Activated CD8-positive, alpha-beta memory T cell treated with anti-CD3 and anti-CD28 coated beads for 24 hours (primary cell): Measurements from ENCODE around the gene CDH23.

Source experiments
- DNase-seq: peaks from one replicate; pipeline ENCODE4 v3.0.0-alpha.2; 2020

The CDH23 gene

DNA sequence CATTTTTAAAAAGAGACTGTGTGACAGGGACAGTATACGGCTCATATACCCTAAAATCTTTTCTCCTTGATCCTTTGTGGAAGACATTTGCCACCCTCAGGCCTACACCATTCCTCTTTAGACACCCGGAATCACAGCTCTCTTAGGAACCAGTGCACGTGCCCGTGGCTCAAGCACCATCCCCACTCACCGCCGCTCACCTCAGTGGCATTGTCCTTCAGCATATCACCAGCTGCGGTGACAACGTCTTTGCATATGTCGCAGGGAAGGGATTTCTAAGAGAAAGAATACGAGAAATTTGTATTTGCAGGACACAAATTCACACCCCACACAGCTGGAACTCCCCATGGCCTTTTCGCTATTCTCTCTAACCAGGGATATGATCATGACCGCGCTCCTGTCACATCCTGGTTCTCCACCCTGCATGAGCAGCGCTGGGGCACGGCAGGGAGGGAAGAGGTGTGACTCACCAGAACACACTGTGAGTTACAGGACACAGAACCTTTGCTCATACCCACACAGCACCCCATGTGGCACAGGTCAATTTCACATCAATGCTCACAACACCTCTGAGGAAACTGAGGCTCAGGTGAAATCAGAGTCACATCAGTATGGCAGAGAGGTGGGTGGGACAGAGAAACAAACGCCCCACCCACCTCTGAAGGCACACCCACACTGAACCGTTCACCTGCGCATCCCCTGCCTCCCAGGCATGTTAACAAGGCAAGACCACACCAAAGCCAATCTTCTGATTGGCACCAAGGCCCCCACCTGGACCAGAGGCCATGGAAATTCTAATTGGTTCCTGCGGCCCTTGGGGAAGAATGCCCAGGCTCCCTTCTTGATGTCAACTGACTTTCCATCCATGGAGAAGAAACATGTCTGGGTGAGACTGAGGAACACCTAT is 435.2 kb downstream of the CDH23 start:
- no peak for DNase-seq

DNA sequence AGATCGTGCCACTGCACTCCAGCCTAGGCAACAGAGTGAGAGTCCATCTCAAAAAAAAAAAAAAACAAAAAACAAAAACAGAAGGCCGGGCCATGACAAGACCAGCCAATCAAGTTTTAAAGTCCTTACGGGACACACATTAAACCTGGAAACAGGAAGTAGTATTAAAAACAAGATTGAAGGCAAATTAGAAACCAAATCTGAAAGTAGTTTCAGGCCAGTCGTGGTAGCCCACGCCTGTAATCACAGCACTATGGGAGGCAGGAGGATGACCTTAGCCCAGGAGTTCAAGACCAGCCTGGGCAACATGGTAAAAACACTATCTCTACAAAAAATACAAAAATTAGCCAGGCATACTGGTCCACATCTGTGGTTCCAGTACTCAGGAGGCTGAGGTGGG is 436.2 kb downstream of the CDH23 start:
- no peak for DNase-seq

DNA sequence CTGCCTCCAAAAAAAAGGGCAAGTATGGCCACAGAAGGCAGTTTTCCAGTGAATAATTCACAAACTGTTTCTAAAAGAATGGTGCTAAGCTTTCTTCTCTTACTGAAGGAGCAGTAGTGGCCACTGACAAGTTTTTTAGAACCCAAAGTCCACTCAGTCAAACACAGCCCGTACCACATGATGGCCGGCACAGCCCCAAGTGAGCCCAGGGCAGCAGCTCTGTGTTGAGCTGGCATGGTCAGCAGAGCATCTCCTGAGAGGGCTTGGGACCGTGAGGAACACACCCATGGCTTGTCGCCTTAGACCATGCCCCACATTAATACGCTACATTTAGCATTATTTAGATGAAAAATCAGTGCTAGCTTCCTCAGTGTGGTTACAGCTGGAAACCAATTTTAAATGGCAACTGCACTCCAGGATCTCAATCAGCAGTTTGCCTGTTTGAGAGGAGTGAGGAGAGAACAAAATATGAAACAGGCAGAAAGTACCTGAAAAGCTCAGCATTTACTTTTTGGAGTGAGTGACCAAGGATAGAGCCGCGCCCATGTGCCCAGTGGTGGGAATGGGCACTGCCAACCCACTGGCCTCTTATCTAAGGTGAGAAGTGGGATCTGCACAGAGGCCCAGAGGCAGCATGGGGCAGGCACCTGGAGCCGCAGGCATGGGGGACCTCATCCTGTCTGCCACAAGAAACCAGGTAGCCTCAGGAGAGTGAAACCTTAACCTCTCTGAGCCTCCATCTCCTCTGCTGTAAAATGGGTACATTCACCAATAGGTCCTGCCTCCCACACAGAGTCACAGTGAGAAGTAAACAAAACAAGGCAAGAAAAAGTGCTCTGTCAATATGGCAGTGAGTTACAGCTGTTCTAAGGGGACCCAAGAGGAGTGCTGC is 437.0 kb downstream of the CDH23 start:
- DNase-seq, result no peak

DNA sequence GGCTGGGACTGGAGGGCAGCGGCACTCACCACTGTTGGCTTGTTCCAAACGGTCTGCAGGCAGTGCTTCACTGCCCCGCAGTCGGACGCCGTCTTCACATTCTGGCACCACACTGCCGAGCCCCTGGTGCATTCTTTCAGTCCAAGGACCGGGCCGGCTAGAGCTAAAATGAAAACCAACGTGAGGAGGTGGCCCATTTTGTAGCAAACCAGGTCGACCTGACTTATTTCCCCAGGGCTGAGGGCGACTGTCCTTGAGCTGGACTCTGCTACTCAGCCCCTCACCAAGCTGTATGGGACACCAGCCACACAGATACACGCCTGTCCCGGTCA is 437.6 kb downstream of the CDH23 start:
- DNase-seq, result no peak

DNA sequence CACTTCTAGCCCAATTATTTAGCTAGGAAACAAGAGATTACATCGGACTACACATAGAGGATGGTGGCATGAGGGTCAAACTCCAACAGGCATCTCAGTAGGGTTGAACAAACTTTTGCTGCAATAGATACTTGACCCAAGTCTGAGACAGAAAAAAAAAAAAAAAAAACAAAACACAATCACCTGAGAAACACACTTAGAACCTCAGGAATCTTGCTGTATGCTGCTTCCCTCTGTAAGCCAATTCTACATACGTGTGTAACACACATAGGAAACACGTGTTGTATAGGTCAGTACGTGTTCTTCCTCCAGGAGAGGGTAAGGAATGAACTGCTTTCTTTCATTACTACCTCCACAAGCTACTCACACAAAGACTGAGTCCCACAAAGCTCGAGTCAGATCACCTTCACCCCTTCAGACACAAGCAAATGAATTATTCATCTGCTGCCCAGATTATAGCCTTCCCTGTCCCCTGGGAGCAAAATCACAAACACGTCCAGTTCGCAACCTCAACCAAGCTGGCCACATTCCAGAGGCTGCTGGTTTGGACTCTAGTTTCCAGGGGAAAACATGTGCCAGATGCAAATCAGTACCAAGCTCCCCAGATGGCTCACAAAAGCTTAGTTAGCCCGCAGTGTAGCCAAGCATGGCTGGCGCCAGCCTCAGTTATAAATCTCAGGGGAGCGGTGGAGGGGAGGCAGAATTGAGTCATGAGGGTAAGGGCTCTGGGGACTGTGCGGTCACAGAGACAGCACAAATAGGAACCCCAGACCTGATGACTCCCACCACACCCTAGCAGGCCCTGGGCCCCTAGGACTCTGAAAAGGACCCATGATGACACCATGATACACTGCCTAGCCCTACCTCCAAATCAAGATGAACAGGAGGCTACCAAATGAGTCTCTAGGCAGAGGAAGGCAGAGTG is 439.2 kb downstream of the CDH23 start:
- no peak for DNase-seq

DNA sequence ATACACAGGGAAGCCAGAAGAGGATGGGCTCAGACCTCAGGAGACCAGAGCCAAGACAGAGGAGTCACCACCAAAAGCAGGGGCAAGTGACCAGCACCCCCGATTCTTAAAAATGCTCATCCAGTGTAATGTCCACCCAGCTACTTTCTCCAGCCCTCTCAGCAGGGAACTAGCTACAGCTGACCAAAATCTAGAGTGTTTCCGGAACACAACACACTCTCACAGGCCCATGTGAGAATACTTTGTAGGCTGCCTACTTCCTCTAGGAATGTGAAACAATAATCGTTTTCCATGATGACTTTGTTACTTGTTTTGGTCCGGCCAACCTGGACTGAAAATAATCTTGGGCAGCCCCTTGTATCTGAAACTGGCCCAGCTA is 439.9 kb downstream of the CDH23 start:
- no peak for DNase-seq

DNA sequence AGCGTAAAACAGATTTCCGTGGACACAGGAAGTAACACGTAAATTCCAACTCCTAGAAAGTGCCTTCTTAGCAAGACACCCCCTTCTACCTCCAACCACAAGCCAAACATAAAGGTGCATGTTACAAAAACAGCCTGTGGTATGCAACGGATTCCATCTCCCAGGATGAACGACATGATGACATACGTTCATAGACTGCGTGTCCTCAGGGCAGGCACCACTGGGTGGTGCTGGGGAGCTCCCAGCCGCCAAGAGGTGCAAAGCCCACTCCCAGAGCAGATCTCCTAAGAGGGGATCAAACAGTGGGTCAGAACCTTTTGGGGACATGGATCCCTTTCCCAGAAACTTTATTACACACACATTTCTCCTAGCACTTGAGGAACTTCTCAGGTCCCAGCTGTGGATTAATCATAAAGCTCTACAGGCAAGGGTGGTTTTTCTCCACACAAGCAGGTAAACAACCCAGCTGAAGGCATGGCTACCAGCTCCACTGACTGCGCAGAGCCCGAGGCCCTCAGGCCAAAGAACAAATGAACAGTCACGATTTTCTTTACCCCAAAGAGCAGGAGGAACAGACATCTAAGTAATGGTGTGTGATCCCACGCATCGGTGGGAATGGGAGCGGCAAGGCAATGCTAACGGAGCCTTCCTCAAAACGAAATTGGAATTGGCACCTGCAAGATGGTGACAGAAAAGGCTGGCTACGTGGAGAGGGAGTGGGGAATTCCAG is 440.5 kb downstream of the CDH23 start:
- no peak for DNase-seq

DNA sequence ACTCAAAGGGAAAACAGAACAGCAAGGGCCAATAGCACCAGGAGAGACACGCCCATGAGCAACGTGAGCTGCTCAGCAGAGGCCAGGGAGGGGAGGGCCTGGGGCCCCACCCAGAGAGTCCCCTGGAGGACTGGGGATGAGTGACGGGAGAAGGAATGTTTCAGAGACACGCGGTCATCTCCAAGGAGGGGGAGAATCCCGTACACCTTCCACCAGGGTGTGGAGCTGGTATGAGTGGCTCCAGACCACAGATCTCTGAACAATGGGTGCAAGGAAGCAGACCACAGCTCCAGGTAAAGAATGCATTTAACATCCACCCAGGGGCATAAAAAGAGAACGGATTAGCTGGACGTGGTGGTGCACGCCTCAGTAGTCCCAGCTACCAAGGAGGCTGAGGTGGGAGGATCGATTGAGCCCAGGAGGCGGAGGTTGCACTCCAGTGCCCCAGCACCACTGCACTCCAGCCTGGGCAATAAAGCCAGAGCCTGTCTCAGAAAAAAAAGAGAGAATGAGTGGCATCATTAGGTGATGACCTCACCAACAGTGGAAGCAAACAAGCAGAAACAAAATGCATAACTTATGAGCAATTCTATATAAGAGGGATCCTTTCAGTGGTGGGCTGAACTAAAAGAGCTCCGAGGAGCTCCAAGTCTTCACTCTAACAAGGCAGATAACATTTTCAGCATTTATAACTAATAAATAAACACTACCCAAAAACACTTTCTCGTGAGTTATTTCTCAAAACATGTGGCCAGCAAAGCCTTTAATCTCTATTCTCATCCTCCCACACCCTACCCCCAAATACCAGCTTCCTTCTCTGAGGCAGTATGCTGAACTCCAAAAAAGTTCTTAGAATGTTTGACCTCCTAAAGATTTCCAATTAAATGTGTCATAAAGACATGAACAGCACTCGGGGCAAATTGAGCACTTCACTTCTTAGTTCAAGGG is 441.8 kb downstream of the CDH23 start:
- DNase-seq, result no peak

DNA sequence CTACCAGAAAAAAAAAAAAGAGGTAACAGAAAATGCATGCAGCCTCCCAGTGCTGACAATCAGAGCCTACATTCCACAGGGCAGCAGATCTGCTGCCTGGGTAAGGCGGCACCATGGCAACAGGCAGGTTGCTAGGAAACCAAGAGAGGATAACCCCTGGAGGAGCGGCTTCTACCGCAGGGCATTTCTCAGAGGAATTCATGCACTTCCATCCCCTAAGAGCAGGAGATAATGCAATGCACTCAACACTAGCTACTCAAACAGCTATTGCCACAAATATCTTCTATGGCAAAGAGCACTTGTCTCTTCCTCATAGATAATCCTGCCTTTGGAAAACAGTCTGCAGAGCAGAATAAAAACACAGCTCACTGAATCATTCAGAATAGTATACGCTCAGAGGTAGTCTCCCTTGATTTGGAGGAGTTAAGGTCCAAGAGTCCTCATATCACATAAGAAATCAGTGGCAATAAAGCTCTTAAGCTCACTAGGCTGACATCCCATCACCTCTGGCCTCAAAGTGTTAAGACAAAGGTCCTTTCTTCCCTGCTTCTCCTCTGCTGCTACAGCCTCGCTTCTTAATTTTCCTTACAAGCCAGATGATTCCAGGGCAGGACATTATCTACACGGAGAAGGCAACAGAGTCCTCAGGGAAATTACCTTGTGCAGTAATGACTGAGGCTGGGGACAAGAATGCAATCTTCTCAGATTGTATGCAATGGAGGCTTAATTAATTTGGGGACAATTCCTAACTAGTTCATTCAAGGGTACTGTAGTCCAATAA is 443.6 kb downstream of the CDH23 start:
- DNase-seq, result no peak

DNA sequence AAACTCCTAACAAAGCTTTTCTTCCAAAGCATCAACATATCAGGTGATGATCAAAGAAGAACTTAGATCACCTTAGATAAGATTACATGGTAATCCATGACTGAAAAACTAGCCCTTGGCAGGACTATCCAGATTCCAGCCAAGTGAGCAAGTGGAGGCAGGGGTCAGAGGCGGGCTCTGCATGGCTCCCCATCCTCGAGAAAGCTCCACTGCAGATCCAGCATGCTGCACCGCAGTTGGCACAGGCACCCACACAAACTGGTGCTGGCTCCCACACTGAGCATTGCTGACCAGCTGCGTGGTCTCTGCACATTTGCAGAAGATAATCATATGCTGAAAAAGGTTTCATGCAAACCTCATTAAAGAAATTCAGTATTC is 444.2 kb downstream of the CDH23 start:
- DNase-seq, result no peak

DNA sequence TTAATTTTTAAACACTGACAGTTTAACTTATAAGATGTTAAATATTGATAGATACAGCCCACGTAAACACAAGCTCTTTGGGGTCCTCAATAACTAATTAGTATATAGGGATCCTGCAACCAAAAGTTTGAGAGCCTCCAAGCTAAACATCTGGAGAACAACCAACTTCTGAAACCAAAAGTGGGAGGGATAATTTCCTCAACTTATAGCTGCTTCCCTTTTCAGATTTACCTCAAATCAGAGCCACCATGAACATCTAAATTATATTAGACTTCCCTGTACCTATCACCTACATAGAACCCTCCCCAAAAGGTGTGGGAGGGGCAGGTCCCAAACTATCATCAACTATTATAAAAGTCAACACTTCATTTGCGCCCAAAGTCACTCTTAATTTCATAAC is 445.7 kb downstream of the CDH23 start:
- no peak for DNase-seq

DNA sequence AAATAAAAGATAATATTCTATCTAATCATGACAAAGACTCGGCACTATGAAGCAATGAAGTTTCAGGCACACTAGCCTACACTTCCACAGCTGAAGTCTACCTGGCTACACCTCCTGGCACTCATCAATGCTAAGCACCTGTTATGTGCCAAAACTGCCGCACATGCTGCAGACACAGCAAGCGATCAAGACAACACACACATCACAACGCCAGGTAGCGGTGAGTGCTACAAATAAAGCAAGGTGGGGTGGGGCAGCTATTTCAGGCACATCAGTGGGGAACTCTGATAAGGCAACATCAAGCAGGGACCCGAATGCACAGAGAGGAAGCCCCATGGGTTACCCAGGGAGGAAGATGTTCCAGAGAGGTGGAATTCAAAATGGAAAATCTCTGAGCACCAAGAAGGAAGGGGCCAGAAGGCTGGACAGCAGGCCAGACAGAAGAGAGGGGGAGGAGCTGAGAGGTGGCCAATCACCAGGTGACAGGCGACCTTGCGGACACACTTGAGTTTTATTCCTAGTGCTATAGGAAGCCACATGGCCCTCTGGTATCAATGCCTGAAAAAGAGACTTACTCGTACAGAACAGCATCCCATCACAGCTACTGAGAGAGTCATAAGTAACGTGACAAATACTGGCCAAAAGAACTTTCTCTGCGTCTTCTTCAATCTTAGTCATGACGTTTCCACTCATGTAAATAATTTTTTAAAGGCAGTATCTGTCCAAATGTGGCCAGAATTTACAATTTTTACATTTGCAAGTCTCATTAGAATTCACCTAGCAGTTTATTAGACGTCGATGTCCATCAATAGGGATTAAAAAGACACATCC is 446.4 kb downstream of the CDH23 start:
- no peak for DNase-seq

DNA sequence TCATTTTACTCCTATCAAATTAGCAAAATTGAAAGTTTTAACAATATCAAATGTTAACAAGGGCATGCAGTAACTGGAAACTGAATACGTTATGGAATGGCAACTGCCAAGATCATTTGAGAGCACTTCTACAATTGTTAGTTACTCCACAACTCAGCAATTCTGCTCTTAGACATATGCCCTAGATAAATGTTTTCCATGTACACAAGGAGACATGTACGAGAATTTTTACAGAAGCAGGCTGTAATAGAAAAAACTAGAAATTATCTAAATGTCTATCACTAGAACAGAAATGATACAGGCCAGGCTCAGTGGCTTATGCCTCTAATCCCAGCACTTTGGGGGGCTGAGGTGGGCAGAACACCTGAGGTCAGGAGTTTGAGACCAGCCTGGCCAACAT is 447.4 kb downstream of the CDH23 start:
- no peak for DNase-seq

DNA sequence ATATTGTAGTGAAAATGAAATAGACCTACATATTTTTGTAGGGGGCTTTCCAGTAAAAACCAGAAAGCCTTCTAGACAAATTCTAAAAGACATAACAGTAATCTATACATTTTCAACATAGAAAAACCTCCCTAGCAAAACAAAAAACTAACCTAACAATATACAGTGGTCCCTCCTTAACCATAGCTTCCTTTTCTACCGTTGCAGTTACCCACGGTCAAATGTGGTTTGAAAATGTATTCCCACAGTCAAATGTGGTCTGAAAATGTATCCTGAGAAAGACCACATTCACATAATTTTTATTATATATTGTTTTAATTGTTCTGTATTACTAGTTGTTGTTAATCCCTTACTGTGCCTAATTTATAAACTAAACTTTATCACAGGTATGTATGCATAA is 448.0 kb downstream of the CDH23 start:
- DNase-seq, result no peak

DNA sequence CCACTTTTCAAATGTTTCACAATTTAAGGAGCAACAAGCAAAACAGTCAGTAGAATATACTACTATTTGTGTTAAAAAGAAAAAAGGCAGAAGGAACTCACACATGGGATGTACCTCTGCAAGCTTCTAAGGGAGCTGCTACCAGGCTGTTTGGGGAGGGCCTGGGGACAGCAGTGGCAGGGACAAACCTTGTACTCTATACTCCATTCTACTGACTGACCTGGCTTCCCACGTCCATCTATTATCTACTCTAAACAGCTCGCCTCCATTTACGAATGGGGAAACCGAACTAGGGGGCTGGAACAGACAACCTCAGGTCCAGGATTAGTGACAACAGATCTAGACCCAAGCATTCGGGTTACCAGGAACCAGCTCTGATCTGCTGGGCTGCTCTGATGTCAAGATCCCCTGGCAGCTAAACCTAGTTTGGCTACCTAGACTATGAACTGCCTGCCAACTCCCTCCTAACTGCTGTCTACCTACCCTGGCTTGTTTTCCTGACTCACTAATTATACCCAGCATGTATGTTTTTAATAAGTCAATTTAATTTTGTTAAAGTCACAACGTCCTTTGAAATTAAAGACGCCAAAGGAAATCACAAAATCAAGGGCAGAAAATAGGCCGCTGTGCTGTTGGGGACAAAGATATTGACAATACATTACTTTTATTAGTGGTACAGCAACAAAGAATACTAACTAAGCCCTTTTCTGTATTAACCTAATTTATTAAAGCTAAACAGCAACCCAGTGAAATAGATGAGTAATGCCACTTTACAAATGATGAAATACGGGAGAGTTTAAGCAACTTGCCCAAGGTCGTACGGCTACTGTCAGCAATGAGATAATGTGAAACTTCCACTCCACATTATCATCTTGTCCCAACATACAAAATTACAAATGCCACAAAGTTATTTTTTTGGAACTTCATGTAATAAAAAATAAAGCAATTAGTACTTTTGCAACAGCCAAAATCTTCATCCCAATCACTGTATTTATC is 449.0 kb downstream of the CDH23 start:
- no peak for DNase-seq

DNA sequence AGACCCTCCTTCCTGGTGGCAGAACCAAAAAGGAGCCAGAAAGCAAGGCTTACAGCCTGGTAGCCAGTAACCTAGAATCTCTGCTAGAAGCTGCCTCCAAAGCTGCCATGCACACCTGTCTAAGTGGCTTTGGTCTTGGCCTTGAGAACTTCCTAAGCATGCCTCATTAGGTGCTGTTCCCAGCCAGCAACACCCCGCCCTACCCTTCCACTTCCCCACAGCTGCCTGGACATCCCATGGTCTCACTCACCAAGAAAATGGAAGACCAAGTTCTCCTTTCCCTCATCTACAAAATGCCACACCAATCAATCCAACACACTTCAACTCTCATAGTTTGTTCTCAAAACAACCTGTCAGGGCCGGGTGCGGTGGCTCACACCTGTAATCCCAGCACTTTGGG is 450.1 kb downstream of the CDH23 start:
- no peak for DNase-seq

DNA sequence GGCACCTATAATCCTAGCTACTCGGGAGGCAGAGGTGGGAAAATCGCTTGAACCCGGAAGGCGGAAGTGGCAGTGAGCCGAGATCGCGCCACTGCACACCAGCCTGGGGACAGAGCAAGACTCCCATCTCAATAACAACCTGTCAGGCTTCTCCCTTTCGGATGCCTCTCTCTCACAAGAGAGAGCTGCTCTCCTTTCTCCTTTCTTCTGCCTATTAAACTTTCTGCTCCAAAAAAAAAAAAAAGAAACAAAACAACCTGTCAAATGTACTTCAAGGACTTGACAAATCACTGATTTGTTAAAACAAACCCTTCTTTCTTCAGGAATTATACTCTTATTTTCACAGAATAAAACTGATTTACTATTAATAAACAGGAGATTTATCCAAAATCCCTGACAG is 450.7 kb downstream of the CDH23 start:
- DNase-seq, result no peak
